HUDEP-2 (cell line): ENCODE results near the gene ANKH.
"Not testable (repeated sequence)": the region's sequence is repeated elsewhere in the genome, so short reads cannot be mapped to it uniquely, and the experiment has no call there.

Source experiments
- DNase-seq, 76 experiments: peaks; one replicate each; lab custom pipeline; 2025; ENCODE audit not compliant: unreplicated experiment in 76 of 76; lab: John Stamatoyannopoulos, UW

The ANKH gene

GRCh38 chr5:14884062-14884612 is 12.6 kb upstream of the ANKH start:
- DNase-seq = no peak

DNA sequence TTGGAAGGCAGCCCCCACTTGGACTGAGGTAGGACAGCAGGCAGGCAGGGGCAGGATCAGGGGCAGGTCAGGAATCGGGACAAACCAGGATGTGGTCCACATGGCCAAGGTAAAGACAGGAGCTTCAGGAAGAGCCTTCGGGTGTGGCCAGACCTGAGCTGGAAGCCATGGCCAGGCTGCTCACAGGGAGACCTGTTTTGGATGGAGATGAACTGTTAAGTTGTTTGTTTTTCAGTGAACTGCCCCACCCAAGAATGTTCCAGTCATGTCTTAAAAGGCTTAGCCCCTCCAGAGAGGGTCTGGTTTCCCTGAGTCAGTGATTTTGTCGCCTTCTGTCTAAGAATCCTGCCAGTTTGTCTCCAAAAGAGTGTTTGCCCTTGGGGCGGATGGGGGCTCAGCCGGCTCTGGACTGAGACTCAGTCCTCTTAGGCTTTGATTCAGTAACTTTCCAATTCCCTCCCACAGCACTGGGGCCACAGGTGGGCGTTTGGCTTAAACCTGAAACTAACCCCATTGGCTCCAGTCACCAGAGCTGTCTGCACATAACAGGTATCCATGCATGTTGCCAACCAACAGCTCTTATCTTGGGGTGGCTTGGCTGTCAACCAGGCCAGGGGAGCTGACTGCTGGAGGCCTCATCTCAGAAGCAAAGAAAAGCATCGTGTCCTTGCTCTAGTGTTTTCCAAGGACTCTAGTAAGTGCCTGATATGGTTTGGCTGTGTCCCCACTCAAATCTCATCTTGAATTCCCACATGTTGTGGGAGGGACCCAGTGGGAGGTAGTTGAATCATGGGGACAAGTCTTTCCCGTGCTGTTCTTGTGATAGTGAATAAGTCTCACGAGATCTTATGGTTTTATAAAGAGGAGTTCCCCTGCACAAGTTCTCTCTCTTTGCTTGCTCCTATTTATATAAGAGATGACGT is 11.3 kb upstream of the ANKH start:
- no peak for DNase-seq

- no peak for DNase-seq
These were observed 10.2 kb upstream of the ANKH start for GRCh38 chr5:14881826-14882225.

- no peak for DNase-seq
These were observed 9.1 kb upstream of the ANKH start for GRCh38 chr5:14880688-14881087.

DNA sequence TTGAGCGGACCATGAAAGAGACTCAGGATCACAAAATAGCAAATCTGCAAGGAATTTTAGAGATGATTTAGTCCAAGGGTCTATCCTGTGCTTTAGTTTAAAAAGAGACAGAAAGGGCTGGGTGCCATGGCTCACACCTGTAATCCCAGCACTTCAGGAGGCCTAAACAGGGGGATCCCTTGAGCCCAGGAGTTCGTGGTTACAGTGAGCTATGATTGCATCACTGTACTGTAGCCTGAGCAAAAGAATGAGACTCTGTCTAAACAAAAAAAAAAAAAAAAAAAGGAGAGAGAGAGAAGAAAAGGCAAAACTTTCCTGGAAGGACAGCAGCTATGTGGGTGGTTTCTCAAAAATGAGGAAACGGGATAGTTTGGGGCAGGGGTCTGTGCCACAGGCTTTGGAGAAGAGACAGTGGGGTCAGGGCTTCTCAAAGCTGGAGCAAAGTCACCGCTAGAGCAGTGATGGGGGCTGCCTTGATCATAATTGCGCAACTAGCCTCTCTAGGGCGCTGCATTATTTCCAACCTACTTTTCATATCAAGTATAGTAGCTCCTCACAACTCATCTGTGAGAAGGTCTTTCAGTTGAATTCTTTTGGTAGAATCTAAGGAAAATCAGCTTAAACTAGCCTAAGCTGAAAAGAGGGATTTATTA is 8.5 kb upstream of the ANKH start:
- DNase-seq = no peak

GRCh38 chr5:14879393-14879792 is 7.8 kb upstream of the ANKH start:
- DNase-seq = no peak

DNA sequence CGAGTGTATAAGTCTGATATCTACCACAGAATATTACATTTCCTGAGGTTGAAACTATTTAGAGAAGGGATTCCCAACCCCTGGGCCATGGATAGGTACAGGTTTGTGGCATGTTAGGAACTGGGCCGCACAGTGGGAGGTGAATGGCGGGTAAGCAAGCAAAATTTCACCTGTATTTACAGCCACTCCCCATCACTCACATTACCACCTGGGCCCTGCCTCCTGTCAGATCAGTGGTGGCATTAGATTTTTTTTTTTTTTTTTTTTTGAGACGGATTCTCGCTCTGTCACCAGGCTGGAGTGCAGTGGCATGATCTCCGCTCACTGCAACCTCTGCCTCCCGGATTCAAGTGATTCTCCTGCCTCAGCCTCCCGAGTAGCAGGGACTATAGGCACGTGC is 6.6 kb upstream of the ANKH start:
- not testable (repeated sequence) for DNase-seq

DNA sequence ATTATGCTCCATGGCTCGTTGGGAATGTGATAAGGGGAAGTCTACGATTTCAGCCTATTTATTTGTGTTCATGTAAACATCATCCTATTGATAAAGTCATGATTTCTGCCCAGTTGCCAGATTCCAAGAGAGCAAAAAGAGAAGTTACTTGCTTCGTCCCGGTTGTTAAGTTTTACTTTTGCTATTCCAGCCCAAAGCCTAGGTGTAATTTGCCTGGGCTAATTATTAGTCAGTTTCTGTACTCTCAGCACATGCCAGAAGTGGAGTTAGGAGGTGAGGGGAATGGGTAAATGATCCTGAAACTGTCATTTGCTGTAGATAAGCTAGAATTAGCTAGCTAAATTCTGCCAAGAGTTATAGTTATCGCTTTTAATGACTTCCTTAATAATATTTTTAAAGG is 4.5 kb upstream of the ANKH start:
- DNase-seq = no peak

DNA sequence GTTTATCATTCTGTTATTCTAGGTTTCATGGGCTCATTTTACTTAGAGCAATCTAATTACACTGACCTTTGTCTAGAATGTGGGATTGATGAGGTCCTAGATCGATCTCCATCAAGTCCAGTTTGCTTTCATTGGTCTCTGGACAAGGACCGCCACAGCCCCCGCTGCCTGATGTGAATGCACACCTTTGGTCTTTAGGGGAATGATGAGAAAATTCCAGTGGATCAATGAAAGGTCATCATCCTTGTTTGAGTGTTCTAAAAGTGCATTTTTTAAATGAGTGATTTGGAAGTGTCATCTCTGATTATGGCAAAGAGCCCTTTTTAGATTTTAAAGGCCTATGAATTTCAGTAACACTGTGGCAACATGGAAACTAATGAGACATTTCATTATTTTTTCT is 2.2 kb upstream of the ANKH start:
- DNase-seq = no peak

- no peak for DNase-seq
These were observed 1.5 kb upstream of the ANKH start for GRCh38 chr5:14873093-14873492.

DNA sequence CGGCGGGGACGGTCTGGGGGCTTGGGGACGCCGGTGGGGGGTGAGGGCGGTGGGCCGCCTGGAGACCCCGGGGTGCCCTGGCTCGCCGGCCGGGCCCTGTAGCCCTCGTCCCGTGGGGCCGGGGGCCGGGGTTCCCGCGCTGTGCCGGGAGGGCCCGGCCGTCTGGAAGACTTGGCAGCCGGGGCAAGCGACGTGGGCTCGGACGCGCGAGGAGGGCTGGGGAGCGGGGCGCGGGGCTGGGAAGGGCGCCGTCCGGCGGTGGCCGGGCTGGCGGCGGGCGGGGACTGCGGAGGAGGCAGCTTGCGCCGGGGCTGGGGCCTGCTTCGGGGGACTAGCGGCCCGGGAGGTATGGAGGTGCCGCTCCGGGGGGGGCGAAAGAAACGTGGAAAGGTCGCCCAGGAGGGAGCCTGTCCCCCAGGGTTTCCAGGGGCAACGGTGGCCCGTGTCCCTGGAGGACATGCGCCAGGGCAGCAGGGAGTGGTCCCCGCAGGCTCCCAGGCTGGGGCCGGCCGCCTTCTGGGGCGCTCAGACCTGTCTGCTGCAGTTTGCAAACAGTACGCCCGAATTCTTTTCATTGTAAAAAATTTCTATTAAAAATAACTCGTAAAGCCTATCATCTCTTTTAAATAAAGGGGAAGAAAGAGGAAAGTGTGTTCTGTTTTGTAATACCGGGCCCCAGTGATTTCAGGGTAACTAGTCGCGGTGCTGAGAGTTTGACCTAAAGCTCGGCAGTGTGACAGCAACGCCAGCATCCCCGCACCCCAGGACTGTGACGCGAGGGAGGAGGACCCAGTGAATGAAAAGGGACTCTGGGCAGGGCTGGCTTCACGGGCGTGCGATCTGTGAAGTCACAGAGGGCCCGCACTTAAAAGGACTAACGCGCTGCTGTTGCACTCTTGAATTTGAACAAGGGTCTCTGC is 752 bp upstream of the ANKH start:
- no peak for DNase-seq

DNA sequence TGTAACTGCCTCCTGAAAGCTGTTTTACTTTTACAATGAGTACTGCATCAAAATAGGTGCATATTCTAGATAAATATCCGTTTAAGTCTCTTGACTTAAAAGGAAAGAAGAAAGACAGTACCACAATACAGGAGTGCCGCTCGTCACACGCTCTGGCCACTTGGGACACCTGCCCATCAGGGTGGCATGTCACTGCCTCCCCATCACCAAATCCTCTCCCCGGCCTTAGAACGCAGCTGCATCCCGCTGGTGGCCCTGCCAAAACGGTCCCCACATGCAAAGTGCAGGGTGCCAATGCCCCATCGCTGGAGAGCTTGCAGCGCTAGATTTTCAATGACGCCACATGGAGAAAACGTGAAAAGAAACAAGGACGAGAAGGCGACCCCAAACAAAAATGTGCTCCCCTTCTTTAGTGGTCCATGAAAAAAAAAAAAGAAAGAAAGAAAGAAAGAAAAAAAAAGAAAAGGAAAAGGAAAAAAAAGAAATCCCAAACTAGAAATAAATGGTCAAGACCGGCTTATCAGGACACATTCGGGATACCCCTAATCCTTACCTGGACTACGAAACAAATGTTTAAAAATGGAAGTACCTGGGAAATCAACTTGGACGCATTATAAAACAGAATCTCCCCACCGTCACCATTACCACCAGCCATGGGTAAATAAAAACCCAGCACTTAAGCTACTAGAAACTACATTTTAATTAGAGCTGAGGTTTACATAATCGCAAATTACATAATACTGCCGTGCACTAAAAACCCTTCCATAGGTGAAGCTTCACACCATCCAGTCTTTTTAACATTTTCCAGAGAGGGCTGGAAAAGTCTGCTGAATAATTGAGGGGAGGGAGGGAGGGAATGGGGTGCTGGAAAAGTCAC is 1.0 kb downstream of the ANKH start:
- peak in 2 of 76 experiments; percentile 5 to 10 for DNase-seq

DNA sequence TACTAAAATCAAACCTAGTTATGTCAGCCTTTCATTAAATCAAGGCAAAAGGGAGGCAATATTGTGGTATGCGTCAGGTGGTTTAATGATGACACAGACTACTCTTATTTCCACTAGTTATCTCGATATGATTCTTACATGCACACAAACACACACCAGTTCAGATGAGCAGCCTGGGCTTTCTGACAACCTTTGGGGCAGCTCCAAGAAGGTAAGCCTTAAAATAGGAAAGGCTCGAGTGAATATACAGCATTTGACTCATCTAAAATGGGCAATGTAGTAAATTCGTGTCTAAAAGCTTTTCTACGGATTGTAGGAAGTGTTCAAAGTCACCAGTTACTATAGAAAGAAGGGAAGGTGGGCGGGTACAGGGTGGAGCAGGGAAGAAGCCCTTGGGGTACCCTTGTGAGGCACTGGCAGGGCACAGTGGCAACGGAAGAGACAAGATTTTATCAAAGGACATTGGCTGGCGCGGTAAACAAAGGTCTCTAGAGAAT is 1.9 kb downstream of the ANKH start:
- DNase-seq = peak in 2 of 76 experiments; percentile 7 to 9

- DNase-seq = peak in 24 of 76 experiments; percentile 1 to 68 (median 29)
These were observed 2.3 kb downstream of the ANKH start for GRCh38 chr5:14869233-14869632.

DNA sequence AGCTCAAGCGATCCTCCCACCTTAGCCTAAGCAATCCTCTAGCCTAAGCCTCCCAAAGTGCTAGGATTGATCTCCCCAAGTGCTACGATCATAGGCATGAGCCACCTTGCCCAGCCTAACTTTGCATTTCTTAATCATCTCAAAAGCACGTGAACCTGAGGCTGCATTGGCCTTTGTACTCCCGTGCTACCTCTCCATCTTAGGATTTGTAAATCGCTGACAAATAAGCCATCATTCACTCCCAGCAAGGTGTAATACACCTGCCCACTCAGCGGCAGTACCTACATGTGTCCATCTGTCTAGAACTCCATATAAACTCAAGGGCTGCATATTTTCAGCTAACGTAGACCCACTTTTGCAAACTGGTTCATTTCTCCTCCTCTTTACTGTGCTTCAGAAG is 2.8 kb downstream of the ANKH start:
- no peak for DNase-seq

DNA sequence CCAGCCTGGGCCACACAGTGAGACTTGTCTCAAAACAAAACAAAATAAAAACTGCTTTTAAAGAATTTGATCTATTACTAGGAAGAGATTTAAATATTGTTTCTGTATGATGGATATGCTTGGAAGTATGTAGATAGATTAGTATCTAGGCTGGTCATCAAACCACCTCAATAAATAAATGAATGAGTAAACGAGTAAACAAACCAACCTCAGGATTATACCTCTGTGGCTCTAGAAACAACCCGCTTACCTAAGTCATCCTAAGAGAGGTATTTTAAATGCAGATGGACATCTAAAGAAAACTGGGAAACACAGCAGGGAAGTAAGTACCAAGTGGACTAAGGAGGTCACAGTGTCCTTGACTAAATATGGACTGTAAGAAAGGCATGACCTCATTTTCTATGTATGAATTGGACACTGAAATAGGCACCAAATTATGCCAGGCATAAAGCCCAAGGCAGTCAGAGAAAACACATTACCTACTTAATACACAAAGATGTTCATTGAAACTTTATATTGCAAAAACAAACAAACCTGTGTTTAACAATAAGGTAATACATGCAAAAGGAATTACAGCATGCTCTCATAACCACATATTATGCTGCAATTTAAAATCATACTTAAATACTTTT is 7.3 kb downstream of the ANKH start:
- DNase-seq = no peak

DNA sequence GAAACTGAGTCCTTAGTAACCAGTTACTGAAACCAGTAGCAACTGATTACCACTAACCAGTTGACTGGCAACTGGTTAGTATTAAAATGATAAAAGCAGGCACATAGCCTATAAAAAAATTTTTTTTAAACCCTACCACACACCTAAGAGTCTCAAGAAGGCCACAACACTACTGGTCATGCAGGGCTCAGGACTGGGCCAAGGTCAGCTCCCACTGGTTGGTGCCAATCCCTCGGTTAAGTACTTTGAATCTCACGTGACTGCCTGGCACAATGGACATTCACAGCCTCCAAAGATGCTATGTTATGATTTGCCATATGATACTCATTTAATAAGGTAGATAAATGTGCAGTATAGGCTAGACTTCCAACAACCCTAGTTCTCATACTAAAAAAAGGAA is 8.5 kb downstream of the ANKH start:
- DNase-seq = no peak

DNA sequence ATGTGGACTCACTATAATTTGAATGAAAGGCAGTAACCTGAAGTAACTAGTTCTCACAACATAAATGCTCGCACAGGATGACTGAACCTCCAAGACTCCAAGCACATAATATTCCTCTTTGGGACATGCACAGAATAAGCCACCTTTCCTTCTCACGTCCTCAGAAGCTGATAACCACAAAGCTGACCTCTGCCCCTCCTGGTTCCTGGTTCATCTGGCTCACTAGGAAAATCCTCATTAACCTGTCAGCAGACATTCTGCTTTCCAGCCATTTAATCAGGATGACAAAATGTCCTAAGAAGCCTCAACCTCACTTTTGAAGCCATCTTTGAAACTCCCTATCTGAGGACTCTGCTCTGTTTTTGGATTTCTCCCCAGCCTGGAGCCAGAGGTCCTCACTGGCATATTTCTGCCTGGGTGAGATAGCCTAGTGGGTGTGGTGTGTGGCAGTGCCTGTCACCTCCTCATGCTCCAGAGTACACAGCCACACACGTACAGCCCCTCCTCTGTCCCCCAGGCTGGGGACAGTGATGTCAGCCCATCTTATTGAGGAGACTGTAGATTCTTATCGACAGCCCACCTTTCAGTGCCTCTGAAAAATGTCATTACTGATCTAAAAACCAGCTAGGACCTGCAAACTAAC is 10.3 kb downstream of the ANKH start:
- peak in 29 of 76 experiments; percentile 2 to 59 (median 24) for DNase-seq

DNA sequence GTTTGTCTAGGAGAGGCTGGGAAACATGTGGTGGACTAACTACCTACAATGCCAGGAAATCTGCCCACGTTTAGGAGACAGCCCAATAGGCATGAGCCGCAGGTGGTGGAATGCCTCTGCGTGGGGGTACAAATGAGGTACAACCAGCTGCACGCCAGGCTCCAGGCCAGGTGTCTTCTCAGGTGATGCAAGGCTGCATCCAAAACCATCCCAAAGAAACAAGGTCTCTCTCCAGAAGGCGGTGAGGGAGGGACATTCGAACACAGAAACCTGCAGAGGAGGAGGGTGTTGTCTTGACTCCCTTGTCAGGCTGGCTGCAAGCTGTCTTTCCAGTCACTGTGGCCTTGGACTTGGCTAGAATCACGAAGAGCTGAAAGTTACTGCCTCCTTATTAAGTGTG is 11.6 kb downstream of the ANKH start:
- DNase-seq = no peak
